Activated effector memory CD4-positive, alpha-beta T cell treated with anti-CD3 and anti-CD28 coated beads, Interleukin-2, amount 50 U/mL, for 16 hours (primary cell): ENCODE results near the gene PTCH1.

Experiments used
- DNase-seq: peaks from one replicate; pipeline ENCODE4 v3.0.0-alpha.2; 2020

Gene PTCH1

GRCh38 chr9:95436416-95436815 is 80.4 kb downstream of the PTCH1 start:
- DNase-seq: no peak

- DNase-seq: no peak
These were observed 81.6 kb downstream of the PTCH1 start for GRCh38 chr9:95435074-95435728.

- DNase-seq: no peak
These were observed 82.4 kb downstream of the PTCH1 start for GRCh38 chr9:95434116-95435073.

DNA sequence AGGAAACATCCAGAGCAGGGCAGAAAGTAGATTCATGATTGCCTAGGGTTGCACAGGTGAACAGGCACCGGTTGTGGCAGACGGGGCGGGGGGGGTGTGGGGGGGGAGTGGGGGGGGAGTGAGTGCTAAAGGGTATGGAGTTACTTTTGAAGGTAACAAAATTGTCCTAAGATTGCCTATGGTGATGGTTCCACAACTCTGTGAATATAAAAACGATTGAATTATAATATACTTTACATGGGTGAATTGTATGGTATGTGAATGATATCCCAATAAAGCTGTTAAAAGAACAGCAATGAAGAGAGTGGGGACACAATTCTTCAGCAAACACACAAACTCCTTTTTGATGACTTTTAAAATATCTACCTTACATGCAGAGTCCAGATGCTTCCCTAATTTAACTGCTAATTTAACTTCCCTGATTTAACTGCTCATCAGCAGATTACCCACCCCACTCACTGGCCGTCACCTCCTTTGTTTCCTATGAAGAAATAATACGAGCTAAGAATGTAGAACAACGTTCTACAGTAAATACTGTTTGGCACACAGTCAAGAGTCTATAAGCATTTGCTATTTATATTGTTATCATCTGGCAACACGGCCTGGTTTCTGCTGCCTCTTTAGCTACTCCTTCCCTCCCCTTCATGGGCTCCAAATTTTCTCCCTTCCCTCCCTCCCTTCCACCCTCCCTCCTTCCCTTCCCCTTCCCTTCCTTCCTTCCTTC is 83.5 kb downstream of the PTCH1 start:
- DNase-seq: no peak

- no peak for DNase-seq
These were observed 85.5 kb downstream of the PTCH1 start for GRCh38 chr9:95431286-95431685.

- no peak for DNase-seq
These were observed 86.7 kb downstream of the PTCH1 start for GRCh38 chr9:95429948-95430620.

DNA sequence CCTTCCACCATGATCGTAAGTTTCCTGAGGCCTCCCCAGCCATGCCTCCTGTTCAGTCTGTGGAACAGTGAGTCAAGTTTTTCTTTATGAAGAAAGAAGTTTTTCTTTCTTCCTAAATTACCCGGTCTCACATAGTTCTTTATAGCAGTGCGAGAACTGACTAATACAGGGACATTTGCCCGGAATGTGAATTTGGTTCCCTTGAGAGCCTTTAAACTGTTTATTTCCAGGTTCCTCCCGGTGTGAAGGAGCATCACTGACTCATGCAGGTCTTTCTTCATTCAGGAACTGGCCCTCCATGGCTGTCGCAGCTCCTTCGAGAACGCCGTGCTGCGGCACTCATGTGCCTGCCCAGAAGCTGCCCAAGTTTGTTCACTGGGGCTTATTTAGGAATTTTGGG is 87.7 kb downstream of the PTCH1 start:
- DNase-seq: no peak

DNA sequence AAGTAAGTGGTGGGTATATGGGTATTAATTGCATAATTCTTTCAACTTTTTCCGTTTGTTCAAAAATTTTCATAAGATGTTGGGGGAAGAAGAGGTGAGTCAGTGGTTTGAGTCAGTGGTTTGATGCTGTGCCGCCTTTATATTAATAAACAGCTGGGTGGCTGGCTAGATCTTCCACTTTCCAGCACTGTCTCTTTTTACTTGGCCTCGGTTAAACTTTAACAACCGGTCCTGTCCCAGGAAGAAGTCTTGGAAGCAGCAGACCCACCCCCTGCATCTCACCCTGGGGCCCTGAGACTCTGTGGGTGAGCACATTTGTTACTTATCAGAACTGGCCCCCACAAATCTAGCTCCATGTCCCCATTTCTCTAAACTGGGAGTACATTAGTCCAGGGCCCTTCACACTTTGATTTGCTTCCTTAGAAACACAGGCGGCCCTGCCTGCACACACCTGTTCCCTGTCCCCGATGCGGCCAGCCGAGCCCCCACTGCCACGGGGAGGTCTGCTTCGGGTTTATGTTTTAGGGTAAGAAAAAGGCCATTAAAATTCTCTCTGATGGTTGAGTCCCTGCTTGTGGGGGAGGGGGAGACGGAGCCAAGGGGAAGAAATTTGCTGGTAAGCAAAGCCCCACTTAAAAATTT is 90.7 kb downstream of the PTCH1 start:
- no peak for DNase-seq

- DNase-seq: no peak
These were observed 94.1 kb downstream of the PTCH1 start for GRCh38 chr9:95422650-95423049.

- DNase-seq: no peak
These were observed 96.3 kb downstream of the PTCH1 start for GRCh38 chr9:95420518-95420917.

DNA sequence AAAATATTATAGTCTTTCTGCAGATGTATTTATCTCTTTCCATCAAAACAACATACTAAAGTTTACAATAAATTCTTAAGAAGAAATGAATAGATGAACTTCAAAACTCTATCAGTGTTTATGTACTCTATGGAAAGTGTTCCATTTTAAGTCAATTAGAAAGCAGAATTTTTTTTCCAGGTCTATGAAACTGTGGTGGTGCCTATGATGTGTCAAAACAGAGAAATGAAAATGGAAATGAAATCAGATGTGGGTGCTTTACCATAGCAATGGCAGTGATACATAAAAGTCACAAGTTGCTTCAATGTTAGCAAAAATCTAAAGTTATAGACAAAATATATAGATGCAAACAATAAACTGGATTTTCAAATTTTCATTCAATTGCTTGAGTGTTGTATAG is 97.3 kb downstream of the PTCH1 start:
- DNase-seq: no peak

- no peak for DNase-seq
These were observed 101.6 kb downstream of the PTCH1 start for GRCh38 chr9:95415158-95415557.

GRCh38 chr9:95413793-95414192 is 103.0 kb downstream of the PTCH1 start:
- no peak for DNase-seq

DNA sequence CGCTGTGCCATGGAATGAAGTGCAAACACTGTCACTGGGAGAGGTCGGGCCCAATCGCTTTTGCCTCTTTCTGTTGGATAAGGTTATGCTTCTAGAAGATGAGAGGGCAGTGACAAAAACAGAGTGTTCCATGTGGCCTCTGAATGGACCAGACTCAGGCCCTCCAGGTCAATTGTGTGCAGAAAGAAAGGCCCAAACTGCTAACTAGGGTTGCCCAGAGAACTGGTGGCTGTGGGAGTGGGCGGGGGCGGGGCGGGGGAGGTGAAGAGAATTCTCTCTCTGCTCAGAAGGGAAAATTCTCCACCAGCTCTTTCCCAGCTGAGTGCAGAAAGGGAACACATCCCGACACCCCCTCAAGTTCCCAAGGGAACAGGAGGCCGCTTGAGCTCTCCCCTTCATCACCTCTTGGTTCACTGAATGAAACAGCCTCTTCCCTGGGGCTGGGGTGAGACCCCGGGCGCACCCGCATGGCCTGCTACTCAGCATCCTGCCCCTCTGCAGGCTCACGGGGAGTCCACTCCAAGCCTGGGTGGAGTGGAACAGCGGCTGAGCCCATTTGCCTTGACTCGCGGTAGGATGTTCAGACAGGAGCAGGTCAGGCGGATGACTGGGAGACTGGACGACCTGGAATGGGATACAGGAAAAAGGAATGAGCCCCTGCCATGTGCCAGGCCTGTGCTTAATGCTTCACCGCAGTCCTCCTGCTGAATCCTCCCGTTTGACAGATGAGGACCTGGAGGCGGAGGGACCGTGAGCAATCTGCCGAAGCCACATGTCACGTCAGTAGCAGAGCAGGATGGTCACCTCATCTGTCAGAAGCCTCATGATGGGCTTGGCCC is 105.5 kb downstream of the PTCH1 start:
- DNase-seq: no peak

- no peak for DNase-seq
These were observed 106.9 kb downstream of the PTCH1 start for GRCh38 chr9:95409650-95410426.

GRCh38 chr9:95407524-95407923 is 109.2 kb downstream of the PTCH1 start:
- no peak for DNase-seq

GRCh38 chr9:95406121-95406520 is 110.7 kb downstream of the PTCH1 start:
- DNase-seq: no peak

DNA sequence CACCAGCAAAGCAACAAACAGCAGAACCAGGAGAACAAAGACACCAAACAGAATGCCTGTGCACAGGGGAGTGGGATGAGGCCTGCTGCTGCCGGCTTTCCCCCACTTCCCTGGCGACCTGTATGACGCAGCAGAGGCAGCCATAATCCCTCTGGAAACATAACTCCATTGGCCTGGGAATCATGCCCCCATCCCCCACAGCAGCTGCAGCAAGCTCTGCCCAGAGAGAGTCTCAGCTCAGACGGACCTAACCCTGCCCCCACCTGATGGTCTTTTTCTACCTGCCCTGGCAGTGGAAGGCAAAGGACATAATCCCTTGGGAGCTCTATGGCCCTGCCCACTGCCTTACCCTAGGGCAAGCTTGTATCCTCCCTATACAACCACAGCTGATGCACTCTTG is 117.5 kb downstream of the PTCH1 start:
- DNase-seq: no peak
